GM12878 (cell line): ENCODE data around the gene POLR1A. TPM values are rescaled to one million over a fixed set of nuclear protein-coding genes. Genes with fewer than 3 reads are reported as not detected.

Experiments
- ATAC-seq: fragments of 200-7000 bp; cut with Tn5 transposase; 3 replicates; pipeline ENCODE4 v1.9.1; 2020; ENCODE audit warnings: mild to moderate bottlenecking, moderate library complexity
- BruUV-seq: library from RNA; stranded (reverse); fragments of 400-500 nt; replicated peaks from 2 replicates; lab custom pipeline; 2021; lab: Mats Ljungman, UMichigan
- CTCF ChIA-PET: fragments of 300-600 bp; sonication (Branson Sonifier 250); formaldehyde crosslinking; extraction: SDS; loops from one replicate; lab custom pipeline; 2021; ENCODE audit warnings: inconsistent platforms; lab: Yijun Ruan, JAX
- POLR2A ChIA-PET: fragments of 350-600 bp; formaldehyde crosslinking; extraction: SDS; loops from one replicate; lab custom pipeline; 2021; ENCODE audit warnings: inconsistent platforms; lab: Charles Lee
- RAD21 ChIA-PET: fragments of 300-600 bp; sonication (Branson Sonifier 250); formaldehyde crosslinking; loops from one replicate; lab custom pipeline; 2023; ENCODE audit warnings: antibody characterized with exemption; ENCODE audit not compliant: unreplicated experiment; lab: Charles Lee
- SMC1A ChIA-PET: fragments of 300-600 bp; sonication (Branson Sonifier 250); formaldehyde crosslinking; loops from one replicate; lab custom pipeline; 2023; ENCODE audit not compliant: unreplicated experiment, uncharacterized antibody; lab: Charles Lee
- DNase-seq: peaks from one replicate; pipeline ENCODE4 v3.0.0-alpha.2; 2011; ENCODE audit warnings: low read depth, low spot score
- FAIRE-seq: peaks from 3 replicates; lab custom pipeline; 2011; peaks lifted over from hg19 to GRCh38; lab: Jason Lieb, UNC
- H2AFZ ChIP-seq: 2 replicates; pipeline ENCODE4 v1.6.0; 2011; ENCODE audit warnings: low read depth, low read length, control low read depth; ENCODE audit not compliant: control insufficient read depth
- H3K27ac ChIP-seq: 2 replicates; pipeline ENCODE4 v1.5.1; 2011; ENCODE audit warnings: control low read depth; ENCODE audit not compliant: control insufficient read depth, insufficient read depth
- H3K27me3 ChIP-seq, 2 experiments: replicated peaks in 1 of 2; 2 replicates each; pipeline versions ENCODE4 v1.6.0 to v1.6.1; 2011; ENCODE audit warnings: low read length in 1 of 2; ENCODE audit not compliant: control insufficient read depth in 2 of 2, insufficient read depth in 2 of 2
- H3K36me3 ChIP-seq, 2 experiments: 2 replicates each; pipeline ENCODE4 v1.5.1; 2011; ENCODE audit warnings: low read length in 1 of 2; ENCODE audit not compliant: control insufficient read depth in 2 of 2, insufficient read depth in 2 of 2
- H3K4me1 ChIP-seq: 2 replicates; pipeline ENCODE4 v1.6.1; 2011; ENCODE audit warnings: mild to moderate bottlenecking, low read length, moderate library complexity, mixed read lengths; ENCODE audit not compliant: control insufficient read depth, insufficient read depth
- H3K4me2 ChIP-seq: 2 replicates; pipeline ENCODE4 v1.6.0; 2011; ENCODE audit warnings: control low read depth; ENCODE audit not compliant: control insufficient read depth, insufficient read depth
- H3K4me3 ChIP-seq: fragments of 200-600 bp; sonication (generic); 2 replicates; pipeline ENCODE4 v1.5.1; 2016
- H3K79me2 ChIP-seq: 2 replicates; pipeline ENCODE4 v1.6.0; 2011; ENCODE audit warnings: low read length; ENCODE audit not compliant: control insufficient read depth, insufficient read depth
- H3K9ac ChIP-seq: 2 replicates; pipeline ENCODE4 v1.8.0; 2011; ENCODE audit warnings: low read length, control low read depth, mixed read lengths; ENCODE audit not compliant: control insufficient read depth, insufficient read depth
- H3K9me3 ChIP-seq: replicated peaks from 3 replicates; pipeline ENCODE4 v1.5.1; 2011; ENCODE audit warnings: mild to moderate bottlenecking, low read length; ENCODE audit not compliant: control insufficient read depth, insufficient read depth
- H4K20me1 ChIP-seq: 2 replicates; pipeline ENCODE4 v1.6.0; 2011; ENCODE audit not compliant: control insufficient read depth, insufficient read depth
- BACH1 ChIP-seq: fragments of 450-650 bp; IDR thresholded peaks from 2 replicates; pipeline ENCODE4 v1.6.1; 2017; ENCODE audit warnings: mild to moderate bottlenecking, borderline replicate concordance
- EGR1 ChIP-seq, 2 experiments: IDR thresholded peaks; 1 replicate in 1 of 2; 2 replicates in 1 of 2; pipeline ENCODE4 v1.6.1; 2011 to 2012; ENCODE audit warnings: low read depth in 2 of 2, low read length in 2 of 2, borderline replicate concordance in 1 of 2, mild to moderate bottlenecking in 1 of 2, moderate library complexity in 1 of 2
- JUND ChIP-seq: IDR thresholded peaks from 2 replicates; pipeline ENCODE4 v1.6.1; 2012; ENCODE audit warnings: low read depth, mild to moderate bottlenecking, low read length, improper control_type of control experiment, moderate library complexity
- MYB ChIP-seq: fragments of 150-350 bp; IDR thresholded peaks from 2 replicates; pipeline ENCODE4 v1.6.1; 2014; ENCODE audit warnings: mild to moderate bottlenecking, low read depth, low read length, borderline replicate concordance
- SUZ12 ChIP-seq: fragments of 200-600 bp; sonication (generic); IDR thresholded peaks from one replicate; pipeline ENCODE4 v1.6.1; 2018; ENCODE audit warnings: antibody characterized with exemption, mild to moderate bottlenecking; ENCODE audit not compliant: unreplicated experiment
- TCF3 ChIP-seq: IDR thresholded peaks from 2 replicates; pipeline ENCODE4 v1.6.1; 2012; ENCODE audit warnings: low read depth, mild to moderate bottlenecking, low read length, borderline replicate concordance; ENCODE audit not compliant: insufficient read depth
- WGBS: methylation state at CpG from one replicate; pipeline ENCODE4 v1.1.6; 2016; ENCODE audit warnings: low lambda C conversion rate; ENCODE audit not compliant: insufficient replicate concordance, insufficient coverage; ENCODE audit errors: missing lambda C conversion rate; 5-methylcytosine and 5-hydroxymethylcytosine counted together
- in situ Hi-C: fragments of 300-500 bp; cut with MboI; formaldehyde crosslinking; loops from 9 replicates; pipeline ENCODE4 v1.14.3; 2018; ENCODE audit warnings: mixed read lengths
- intact Hi-C: fragments of 100-400 bp; cut with micrococcal nuclease; formaldehyde crosslinking; loops from one replicate; pipeline ENCODE4 v1.14.2; 2022; ENCODE audit not compliant: unreplicated experiment
- polyA plus RNA-seq, 11 experiments: library from polyadenylated mRNA; depleted of rRNA in 4 of 11; unstranded in 6 of 11; stranded (reverse) in 5 of 11; fragments of >200 nt; fragmentation: Nextera tagmentation in 4 of 11; fragmentation: Illumina TruSeq in 1 of 11; extraction: Ambion mirVana in 4 of 11; extraction: Trizol in 1 of 11; gene quantifications; 1 replicate in 1 of 11; 2 replicates in 10 of 11; pipeline versions ENCODE4 v1.2.1 to v1.2.3, GENCODE V29; 2011 to 2016; ENCODE audit warnings: inconsistent platforms in 2 of 11, missing spikeins in 2 of 11, low read depth in 1 of 11
- total RNA-seq, 4 experiments: library from RNA; depleted of rRNA in 3 of 4; stranded (reverse); fragments of >200 nt in 3 of 4; fragmentation: Illumina TruSeq in 1 of 4; extraction: Trizol in 1 of 4; gene quantifications; 2 replicates each; pipeline versions ENCODE4 v1.2.1 to v1.2.3, GENCODE V29; 2013 to 2021
- TF ChIP-seq, protein P1 (sequence below): fragments of 450-650 bp; IDR thresholded peaks from 2 replicates; pipeline ENCODE4 v1.6.1; 2014; ENCODE audit warnings: mild to moderate bottlenecking

POLR1A gene
- total and polyA plus RNA-seq, 10 of the 15 experiments (the other 5 are each of a cell fraction or from before 2014, with no cell fraction given), result 2.1 to 53.9 (median 17.8) TPM

DNA sequence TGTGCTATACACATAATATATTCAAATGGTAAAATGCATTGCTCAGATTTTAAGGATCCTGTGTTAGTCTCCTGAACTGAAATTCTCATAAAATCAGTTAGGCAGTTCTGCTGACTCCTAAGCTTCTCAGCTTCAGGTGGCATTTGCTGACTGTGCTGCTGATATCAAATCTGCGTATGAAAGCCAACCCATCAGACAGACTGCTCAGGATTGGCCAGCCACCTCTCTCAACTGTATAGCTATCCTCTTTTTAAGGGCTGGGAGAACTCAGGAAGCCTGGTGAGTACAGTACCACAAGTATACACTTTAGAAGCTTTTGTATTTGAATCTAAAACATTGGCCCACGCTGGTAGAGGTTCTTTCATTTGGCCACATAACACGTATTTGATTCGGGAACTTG lies 29.0 kb upstream of the POLR1A start:
- Histone ChIP-seq H3K79me2 (no peaks in the 10 kb centered on the region), H4K20me1 (no peaks in the 10 kb centered on the region), H3K4me1 (peaks cover 4% of the 10 kb centered on the region; the same call in 1 of the 2 replicates), H3K27ac (no peak overlapping the region), H3K27me3 (no peaks in the 10 kb centered on the region), H3K36me3 (peaks cover 21 to 55% of the 10 kb centered on the region in 2 experiments), H3K4me3 (no peak overlapping the region), H2AFZ (no peak overlapping the region), H3K9me3 (no peaks in the 10 kb centered on the region), H3K4me2 (no peak overlapping the region), H3K9ac (no peak overlapping the region)
- ATAC-seq, result no peak
- RAD21 ChIA-PET, result interaction anchor here (0.9 kb wide), 1 partner anchor 308 kb away, joined by 3 read pairs; no protein-coding TSS in a partner anchor
- POLR2A ChIA-PET, result interaction anchor here (1.1 kb wide), 1 partner anchor 17 kb away, joined by 3 read pairs; no protein-coding TSS in a partner anchor
- WGBS, result 84% methylated on average over 4 of the region's 4 CpGs
- TF ChIP-seq EGR1 (IDR thresholded peaks at IDR 0.05; ENCODE audit: borderline replicate concordance in 1 of 2, low read depth in 2 of 2, low read length in 2 of 2) (no peak), SUZ12 (no peak), TCF3 (no peak), BACH1 (no peak), JUND (no peak), MYB (no peak)
- TF ChIP-seq, protein P1, sequence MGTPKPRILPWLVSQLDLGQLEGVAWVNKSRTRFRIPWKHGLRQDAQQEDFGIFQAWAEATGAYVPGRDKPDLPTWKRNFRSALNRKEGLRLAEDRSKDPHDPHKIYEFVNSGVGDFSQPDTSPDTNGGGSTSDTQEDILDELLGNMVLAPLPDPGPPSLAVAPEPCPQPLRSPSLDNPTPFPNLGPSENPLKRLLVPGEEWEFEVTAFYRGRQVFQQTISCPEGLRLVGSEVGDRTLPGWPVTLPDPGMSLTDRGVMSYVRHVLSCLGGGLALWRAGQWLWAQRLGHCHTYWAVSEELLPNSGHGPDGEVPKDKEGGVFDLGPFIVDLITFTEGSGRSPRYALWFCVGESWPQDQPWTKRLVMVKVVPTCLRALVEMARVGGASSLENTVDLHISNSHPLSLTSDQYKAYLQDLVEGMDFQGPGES, result no peak
- no peak for DNase-seq
- intact Hi-C loops, result no loop called here
- in situ Hi-C loops, result no loop called here
- no TSS peak for BruUV-seq
- CTCF ChIA-PET, result interaction anchor here (0.7 to 1.0 kb wide), 2 partner anchors 10 to 47 kb away, joined by 3 read pairs; no protein-coding TSS in a partner anchor
- SMC1A ChIA-PET, result interaction anchor here (1.2 to 1.7 kb wide), 2 partner anchors 17 to 31 kb away, joined by 3 to 4 read pairs; no protein-coding TSS in a partner anchor
- no peak for FAIRE-seq
